Raji (cell line): ENCODE data around the gene RTEL1.

Source experiments
- POLR2A ChIP-seq: IDR thresholded peaks from 2 replicates; pipeline ENCODE4 v1.6.1; 2011; ENCODE audit warnings: low read depth, low read length, control low read depth; ENCODE audit not compliant: insufficient read depth

RTEL1 gene

DNA sequence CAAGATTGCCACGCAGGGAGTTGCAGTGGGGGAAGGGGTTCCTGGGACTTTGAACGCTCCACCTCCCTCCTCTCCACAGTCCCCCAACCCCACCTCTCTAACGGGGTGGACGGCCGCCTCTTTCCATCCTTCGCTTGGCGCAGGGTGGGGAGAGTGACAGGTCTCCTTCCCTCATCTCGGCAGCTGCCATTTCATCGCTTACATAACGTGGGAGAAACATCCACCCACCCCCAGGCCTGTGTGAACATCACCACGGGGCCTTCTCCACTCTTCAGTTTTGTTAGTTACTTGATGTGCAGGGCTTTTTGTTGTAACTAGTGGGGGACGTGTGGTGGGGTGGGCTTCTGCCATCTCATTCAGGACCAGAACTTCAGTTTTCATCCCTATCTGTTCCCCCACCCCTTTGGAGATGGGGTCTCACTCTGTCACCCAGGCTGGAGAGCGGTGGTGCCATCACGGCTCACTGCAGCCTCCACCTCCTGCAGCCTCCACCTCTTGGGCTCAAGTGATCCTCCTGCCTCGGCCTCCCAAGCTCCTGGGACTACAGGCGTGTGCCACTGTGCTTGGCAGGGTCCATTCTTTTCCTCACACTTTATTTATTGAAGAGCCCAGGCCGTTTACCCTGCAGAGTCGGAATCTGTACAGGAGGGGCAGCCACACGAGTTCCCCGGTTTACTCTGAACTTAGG, 17.7 kb downstream of the RTEL1 start:
- TF ChIP-seq POLR2A = no peak

DNA sequence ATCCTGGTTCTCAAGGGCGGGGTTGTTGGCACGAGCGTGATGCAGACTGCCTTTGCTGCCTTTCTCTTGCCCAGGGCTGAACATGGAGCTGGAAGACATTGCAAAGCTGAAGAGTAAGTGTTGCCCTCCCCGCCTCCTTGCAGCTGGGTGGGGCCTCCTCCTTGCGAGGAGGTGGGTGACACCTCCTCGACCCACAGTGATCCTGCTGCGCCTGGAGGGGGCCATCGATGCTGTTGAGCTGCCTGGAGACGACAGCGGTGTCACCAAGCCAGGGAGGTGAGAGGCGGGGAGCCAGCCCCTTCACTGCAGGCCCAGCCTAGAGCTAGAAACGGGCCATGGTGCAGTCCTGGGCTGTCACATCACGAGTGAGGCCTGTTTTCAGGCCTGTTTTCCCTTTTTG, 20.0 kb downstream of the RTEL1 start:
- TF ChIP-seq POLR2A = no peak

DNA sequence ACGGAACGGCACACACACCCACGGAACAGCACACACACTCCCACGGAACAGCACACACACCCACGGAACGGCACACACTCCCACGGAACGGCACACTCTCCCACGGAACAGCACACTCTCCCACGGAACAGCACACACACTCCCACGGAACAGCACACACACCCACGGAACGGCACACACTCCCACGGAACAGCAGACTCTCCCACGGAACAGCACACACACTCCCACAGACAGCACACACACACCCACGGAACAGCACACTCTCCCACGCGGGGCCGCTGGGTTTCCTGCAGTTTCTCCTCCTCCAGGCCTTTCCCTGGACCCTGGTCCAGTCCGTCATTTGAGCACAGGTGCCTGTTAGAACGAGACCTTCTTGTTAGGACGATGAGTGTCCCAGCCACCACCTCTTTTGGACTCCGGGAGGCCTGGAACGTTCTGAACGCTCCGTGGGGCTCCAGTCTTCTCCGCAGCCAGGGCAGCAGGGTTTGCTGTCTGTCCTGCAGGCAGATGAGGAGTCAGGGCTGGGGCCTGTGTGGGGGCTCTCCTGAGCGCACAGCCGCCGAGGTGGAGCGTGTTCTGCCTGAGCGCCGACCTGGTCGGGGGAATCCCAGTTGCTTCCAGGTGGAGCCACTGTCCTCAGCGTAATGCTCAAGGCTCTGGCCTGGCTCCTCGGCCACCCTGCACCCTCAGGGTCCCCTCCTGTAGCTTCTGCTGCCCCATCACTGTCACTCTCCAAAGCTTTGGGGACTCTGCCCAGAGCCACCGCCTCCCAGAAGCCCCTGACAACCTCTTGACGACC, 20.8 kb downstream of the RTEL1 start:
- TF ChIP-seq POLR2A = no peak

DNA sequence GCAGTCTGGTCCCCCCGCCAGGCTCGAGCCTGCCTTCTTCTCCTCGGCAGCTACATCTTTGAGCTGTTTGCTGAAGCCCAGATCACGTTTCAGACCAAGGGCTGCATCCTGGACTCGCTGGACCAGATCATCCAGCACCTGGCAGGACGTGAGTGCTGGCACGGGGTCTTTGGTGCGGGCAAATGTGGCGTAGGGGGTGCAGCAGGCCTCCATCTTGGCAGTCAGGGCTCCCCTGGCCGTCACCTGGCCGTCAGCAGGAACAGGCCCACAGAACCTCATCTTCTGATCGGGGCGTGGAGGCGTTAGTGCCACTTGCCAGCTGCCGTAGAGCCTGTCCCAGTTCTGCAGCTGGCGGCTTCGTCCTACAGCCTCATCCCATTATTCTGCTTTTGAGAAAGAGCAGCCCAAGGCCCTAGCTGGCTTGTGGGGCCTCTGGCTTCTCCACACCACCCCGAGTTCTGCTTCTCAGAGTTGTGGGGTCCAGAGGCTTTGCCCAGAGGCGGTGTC, 21.7 kb downstream of the RTEL1 start:
- TF ChIP-seq POLR2A = no peak

DNA sequence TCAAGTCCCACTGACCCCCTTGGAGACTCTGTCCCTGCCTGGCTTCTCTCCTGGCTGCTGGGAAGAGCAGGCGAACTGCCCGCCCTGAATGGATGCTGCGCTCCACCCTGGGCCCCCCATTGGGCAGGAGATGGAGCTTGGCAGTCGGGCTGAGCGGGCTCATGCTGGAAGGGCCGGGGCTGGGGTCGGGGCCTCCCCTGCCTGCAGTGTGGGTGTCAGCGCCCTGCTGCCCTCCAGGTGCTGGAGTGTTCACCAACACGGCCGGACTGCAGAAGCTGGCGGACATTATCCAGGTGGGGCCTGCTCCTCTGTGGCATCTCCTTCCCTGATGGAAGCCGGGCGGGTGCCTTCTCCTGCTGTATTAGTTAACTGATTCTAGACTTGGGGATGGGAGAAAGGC, 22.3 kb downstream of the RTEL1 start:
- no peak for TF ChIP-seq POLR2A

DNA sequence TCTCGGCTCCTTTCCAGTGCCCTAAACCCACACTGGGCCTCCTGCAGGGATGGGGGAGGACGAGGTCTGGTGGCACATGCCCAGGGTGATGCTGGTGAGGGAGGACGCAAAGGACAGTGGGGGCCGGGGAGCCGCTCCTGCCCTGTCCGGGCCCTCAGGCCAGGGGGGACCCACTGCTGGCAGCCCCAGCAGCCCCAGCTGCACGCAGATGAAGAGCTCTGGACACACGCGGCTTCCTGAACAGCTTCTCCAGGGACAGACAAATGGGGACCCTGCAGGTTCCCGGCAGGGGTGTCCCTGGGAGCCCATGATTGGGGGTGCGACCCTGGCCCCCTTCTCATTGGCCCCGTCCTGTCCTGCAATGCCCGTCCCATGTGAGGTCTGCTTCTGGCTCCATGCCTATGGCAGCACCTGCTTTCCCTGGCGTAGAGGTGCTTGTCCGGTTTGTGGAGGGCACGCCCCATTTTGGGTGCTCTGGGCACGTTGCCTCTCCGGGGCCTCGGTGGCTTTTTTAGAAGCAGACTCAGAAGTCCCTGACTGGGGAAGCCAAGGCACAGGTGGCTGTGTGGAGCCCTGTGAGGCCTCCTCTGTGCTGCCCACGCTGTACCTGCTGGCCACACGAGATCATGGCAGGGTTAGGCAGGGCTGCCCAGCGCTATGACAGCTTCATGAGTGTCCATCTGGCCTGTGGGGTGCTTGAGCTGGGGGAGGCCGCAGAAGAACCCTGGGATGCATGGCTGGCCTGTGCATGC, 22.9 kb downstream of the RTEL1 start:
- TF ChIP-seq POLR2A = no peak

DNA sequence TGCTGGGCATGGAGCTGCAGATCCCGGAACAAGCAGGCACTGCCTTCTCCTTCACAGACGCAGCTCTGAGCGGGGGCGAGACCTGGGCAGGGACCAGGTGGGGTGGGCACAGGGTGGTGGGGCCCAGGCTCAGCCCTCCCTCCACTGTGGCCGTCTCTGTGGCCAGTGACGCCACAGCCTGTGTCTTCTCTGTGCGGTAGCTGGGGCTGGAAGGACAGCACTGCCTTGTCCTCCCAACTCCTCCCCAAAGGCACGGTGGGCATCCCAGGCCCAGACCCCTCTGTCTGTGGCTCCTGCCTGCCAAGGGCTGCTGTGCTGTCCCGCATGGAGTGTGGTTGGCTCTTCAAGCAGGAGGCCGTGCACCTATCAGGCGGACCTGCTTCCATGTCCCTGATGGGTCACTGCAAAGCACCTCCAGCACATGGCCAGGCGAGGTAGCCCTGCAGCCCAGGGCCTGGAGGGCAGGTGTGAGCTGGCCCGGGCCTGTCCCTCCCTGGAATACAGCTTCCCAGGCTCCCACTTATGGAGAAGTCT, 23.6 kb downstream of the RTEL1 start:
- TF ChIP-seq POLR2A = no peak

DNA sequence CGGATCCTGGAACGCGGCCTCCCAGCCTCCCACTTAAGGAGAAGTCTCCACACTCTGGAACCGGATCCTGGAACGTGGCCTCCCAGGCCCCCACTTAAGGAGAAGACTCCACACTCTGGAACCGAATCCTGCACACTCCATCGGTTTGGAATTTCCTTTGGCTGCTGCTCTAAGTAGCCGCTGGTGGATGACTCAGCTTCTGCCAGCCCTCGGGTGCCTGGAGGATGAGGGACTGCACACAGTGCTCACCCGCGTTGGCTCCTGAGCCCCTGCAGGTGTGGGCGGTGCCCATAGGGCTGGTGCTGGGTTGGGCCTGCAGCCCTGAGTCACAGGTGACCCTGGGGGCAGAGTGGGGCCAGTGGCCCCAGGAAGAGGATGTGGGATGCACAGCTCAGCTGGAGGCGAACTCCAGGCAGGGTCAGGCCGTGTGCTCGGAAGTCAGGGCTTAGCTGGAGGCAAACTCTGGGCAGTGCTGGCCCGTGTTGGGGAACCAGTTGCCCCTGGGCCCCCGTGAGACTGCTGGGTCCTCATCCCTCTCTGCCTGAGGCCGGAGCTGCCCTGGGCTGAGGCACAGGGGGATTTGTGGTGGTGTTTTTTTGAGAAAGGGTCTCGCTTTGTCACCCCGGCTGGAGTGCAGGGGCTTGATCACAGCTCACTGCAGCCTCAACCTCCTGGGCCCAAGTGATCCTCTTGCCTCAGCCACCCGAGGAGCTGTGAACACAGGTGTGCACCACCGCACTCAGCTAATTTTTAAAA, 24.4 kb downstream of the RTEL1 start:
- TF ChIP-seq POLR2A = no peak

DNA sequence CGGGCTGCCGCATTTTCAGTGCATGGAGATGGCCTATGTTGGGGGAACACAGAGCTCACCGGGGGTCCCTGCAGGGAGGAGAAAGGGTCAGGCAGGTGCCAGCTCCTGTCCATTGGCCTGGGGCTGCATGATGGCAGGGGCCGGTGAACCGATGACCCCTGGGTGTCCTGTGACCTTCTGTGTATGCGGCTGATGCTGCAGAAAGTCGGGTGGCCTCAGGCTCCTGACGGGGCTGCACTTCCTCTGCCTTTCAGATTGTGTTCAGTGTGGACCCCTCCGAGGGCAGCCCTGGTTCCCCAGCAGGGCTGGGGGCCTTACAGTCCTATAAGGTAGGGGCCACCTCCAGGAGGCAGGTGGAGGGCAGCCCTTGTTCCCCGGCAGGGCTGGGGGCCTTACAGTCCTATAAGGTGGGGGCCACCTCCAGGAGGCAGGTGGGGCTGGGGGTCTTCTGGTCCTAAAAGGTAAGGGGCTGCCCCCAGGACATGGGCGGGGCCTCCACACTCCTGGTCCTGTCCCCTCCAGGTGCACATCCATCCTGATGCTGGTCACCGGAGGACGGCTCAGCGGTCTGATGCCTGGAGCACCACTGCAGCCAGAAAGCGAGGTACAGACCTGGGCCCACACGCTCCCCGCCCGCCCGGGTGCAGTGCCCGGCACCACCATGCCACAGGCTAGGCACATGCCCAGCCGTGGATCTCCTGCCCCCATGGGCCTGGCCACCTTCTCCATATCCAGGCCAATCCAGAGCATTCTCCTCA, 27.3 kb downstream of the RTEL1 start:
- no peak for TF ChIP-seq POLR2A

DNA sequence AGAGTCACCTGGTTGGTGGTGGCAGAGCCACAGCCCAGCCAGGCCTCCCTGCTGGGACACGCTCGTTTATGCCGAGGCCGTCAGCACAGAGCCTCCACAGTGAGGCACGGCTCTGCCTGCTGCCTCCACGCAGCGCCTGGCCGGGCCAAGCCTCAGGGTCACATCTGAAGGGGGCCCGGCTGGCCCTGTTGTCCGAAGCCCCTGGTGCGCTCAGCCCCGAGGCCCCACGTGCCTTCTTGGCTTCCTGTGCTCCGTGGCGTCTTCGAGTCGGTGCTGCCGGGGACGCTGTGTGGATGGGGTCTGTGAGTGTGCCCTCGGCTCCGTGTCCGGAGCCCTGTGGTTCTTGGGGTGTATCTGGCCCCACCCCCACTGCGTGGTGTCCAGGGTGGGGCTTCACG, 28.0 kb downstream of the RTEL1 start:
- no peak for TF ChIP-seq POLR2A

DNA sequence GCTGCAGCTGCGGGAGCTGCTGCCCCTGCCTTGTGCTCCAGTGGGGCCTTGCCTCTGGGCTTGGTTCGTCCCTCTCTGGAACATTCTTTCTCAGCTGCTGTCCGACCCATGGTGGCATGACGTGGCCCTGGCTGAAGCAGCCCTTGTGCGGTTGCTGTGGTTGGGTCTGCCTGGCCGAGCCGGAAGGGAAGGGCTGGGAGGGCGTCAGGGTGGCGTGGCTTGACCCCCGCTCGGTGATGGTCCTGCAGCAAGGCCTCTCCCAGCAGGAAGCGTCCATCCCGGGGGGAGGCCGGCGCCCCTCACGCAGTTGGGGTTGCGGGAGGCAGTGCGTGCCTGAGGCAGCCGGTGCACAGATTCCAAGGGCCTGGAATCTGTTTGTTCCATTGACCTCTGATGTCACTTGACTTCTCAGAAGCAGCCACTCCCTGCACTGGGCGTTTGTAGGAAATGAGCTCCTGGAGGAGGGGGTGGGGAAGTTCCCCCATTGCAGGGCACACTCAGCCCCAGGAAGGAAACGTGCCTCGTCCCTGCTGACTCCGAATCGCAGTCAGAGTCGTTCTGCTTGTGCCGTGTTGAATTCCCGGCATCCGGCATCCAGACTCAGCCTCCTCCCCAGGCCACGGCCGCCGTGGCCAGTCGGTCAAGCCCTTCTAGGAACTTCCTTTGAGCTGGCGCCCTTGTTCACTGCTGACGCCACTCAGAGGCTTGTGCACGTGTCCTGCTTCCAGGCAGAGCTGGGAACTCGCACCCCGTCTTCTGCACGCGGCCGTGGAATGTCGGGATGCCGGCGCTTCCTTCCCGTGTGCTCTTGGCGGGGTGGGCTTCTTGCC, 28.6 kb downstream of the RTEL1 start:
- TF ChIP-seq POLR2A = no peak

DNA sequence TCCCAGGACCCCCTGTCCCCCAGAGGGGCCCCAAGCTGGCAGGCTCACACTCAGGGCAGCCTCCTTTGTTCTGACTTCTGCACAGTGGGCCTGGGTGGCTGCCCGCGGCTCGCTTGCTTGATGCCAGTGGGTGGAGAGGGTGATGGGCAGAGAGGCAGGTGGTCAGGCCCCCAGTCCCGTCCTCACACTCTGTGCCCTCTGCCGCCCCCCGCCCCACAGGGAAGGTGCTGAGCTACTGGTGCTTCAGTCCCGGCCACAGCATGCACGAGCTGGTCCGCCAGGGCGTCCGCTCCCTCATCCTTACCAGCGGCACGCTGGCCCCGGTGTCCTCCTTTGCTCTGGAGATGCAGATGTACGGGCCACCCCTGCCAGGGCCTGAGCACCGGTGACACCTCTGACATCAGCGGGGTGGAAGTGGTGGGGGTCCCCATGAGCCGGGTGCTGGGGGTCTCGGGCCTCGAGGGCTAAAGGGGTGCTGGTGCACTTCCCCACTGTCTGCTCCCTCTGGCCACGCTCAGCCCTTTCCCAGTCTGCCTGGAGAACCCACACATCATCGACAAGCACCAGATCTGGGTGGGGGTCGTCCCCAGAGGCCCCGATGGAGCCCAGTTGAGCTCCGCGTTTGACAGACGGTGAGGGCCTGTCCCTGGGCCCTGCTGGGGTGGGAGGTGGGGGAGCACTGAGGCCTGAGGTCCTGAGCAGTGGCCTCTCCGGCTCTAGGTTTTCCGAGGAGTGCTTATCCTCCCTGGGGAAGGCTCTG, 29.5 kb downstream of the RTEL1 start:
- TF ChIP-seq POLR2A = no peak
